HCT116 (cell line): ENCODE measurements around the gene SFTPA2. TPM values are rescaled to one million over a fixed set of nuclear protein-coding genes. Genes with fewer than 3 reads are reported as not detected.
"Not testable (repeated sequence)": the region's sequence is repeated elsewhere in the genome, so short reads cannot be mapped to it uniquely, and the experiment has no call there.

ENCODE experiments used
- ATAC-seq: fragments of 200-7000 bp; cut with Tn5 transposase; 2 replicates; pipeline ENCODE4 v1.9.1; 2020; ENCODE audit warnings: mild to moderate bottlenecking, moderate library complexity
- BruUV-seq: library from RNA; stranded (reverse); fragments of 400-500 nt; replicated peaks from 2 replicates; lab custom pipeline; 2021; lab: Mats Ljungman, UMichigan
- CTCF ChIA-PET: fragments of 300-600 bp; sonication (Branson Sonifier 250); formaldehyde crosslinking; loops from one replicate; lab custom pipeline; 2021; ENCODE audit warnings: antibody characterized with exemption; lab: Charles Lee
- POLR2A ChIA-PET: fragments of 300-600, 350-600 bp; sonication (Branson Sonifier 250); formaldehyde crosslinking; loops from one replicate; lab custom pipeline; 2021; ENCODE audit warnings: antibody characterized with exemption; lab: Charles Lee
- RAD21 ChIA-PET, 2 experiments: fragments of 300-600 bp; sonication (Branson Sonifier 250); formaldehyde crosslinking; loops; one replicate each; lab custom pipeline; 2023; ENCODE audit warnings: low total read pairs in 2 of 2; ENCODE audit not compliant: uncharacterized antibody in 2 of 2, unreplicated experiment in 2 of 2, low non-redundant PET in 1 of 2; lab: Charles Lee
- DNase-seq: peaks from one replicate; pipeline ENCODE4 v3.0.0-alpha.2; 2010; ENCODE audit warnings: low read depth, low spot score
- H2AFZ ChIP-seq: fragments of 200-600 bp; shearing (Covaris generic), sonication (generic); 2 replicates; pipeline ENCODE4 v1.6.1; 2017; ENCODE audit warnings: low read depth, mixed run types, mixed read lengths, antibody characterized with exemption, low read length; ENCODE audit not compliant: poor library complexity, severe bottlenecking
- H3K27ac ChIP-seq: 2 replicates; pipeline ENCODE4 v1.5.1; 2012; ENCODE audit warnings: low read depth, low read length
- H3K27me3 ChIP-seq: fragments of 200-600 bp; sonication (generic); 2 replicates; pipeline ENCODE4 v1.6.1; 2016; ENCODE audit warnings: mixed run types, low read length, mixed read lengths; ENCODE audit not compliant: insufficient read depth
- H3K36me3 ChIP-seq, 2 experiments: fragments of 200-500 bp in 1 of 2; fragments of 200-600 bp in 1 of 2; sonication (Bioruptor generic) in 1 of 2; sonication (generic) in 1 of 2; 2 replicates each; pipeline versions ENCODE4 v1.5.1 to v1.6.1; 2014 to 2016; ENCODE audit warnings: low read length in 2 of 2, inconsistent platforms in 1 of 2, mixed read lengths in 1 of 2, mixed run types in 1 of 2; ENCODE audit not compliant: insufficient read depth in 2 of 2, control insufficient read depth in 1 of 2
- H3K4me1 ChIP-seq, 2 experiments: fragments of 200-600 bp in 1 of 2; sonication (generic) in 1 of 2; 2 replicates each; pipeline versions ENCODE4 v1.5.1 to v1.6.1; 2012 to 2017; ENCODE audit warnings: low read length in 2 of 2, inconsistent platforms in 1 of 2, mild to moderate bottlenecking in 1 of 2, mixed read lengths in 1 of 2, mixed run types in 1 of 2, moderate library complexity in 1 of 2; ENCODE audit not compliant: insufficient read depth in 2 of 2, control insufficient read depth in 1 of 2
- H3K4me2 ChIP-seq: fragments of 200-600 bp; sonication (generic); 2 replicates; pipeline ENCODE4 v1.6.1; 2017; ENCODE audit warnings: mixed run types, low read length, mixed read lengths
- H3K4me3 ChIP-seq, 2 experiments: fragments of 200-600 bp in 1 of 2; sonication (generic) in 1 of 2; replicated peaks in 1 of 2; 2 replicates each; pipeline ENCODE4 v1.5.1; 2011 to 2016; ENCODE audit warnings: low read length in 2 of 2, control low read depth in 1 of 2, low read depth in 1 of 2, mild to moderate bottlenecking in 1 of 2, mixed read lengths in 1 of 2, mixed run types in 1 of 2
- H3K79me2 ChIP-seq: fragments of 200-600 bp; sonication (generic); 2 replicates; pipeline ENCODE4 v1.6.1; 2017; ENCODE audit warnings: mild to moderate bottlenecking, mixed run types, low read length, moderate library complexity, mixed read lengths; ENCODE audit not compliant: insufficient read depth
- H3K9ac ChIP-seq: fragments of 200-600 bp; sonication (generic); 2 replicates; pipeline ENCODE4 v1.6.1; 2016; ENCODE audit warnings: low read length, mixed read lengths
- H3K9me2 ChIP-seq: fragments of 200-600 bp; sonication (generic), shearing (Covaris generic); 2 replicates; pipeline ENCODE4 v1.6.1; 2017; ENCODE audit warnings: mixed run types, mild to moderate bottlenecking, moderate library complexity; ENCODE audit not compliant: insufficient read depth
- H3K9me3 ChIP-seq, 2 experiments: fragments of 200-500 bp in 1 of 2; fragments of 200-600 bp in 1 of 2; sonication (Bioruptor generic) in 1 of 2; sonication (generic) in 1 of 2; 2 replicates each; pipeline ENCODE4 v1.6.1; 2014 to 2017; ENCODE audit warnings: low read length in 2 of 2, mixed read lengths in 2 of 2, inconsistent platforms in 1 of 2, low read depth in 1 of 2, mild to moderate bottlenecking in 1 of 2, mixed run types in 1 of 2, moderate library complexity in 1 of 2; ENCODE audit not compliant: control insufficient read depth in 1 of 2, insufficient read depth in 1 of 2
- H4K20me1 ChIP-seq: fragments of 200-600 bp; sonication (generic), shearing (Covaris generic); 2 replicates; pipeline ENCODE4 v1.6.1; 2017; ENCODE audit warnings: mixed run types, mild to moderate bottlenecking, moderate library complexity; ENCODE audit not compliant: insufficient read depth
- CEBPB ChIP-seq: IDR thresholded peaks from 2 replicates; pipeline ENCODE4 v1.6.1; 2012; ENCODE audit warnings: low read depth
- CTCF ChIP-seq, 3 experiments: fragments of 200-600 bp in 1 of 3; sonication (generic) in 1 of 3; IDR thresholded peaks in 2 of 3; conservative IDR thresholded peaks in 1 of 3; 2 replicates each; pipeline ENCODE4 v1.5.1; 2012 to 2017; ENCODE audit warnings: low read depth in 2 of 3, low read length in 2 of 3, antibody characterized with exemption in 1 of 3, borderline replicate concordance in 1 of 3, control low read depth in 1 of 3, mild to moderate bottlenecking in 1 of 3, mixed read lengths in 1 of 3, mixed run types in 1 of 3, moderate library complexity in 1 of 3; ENCODE audit not compliant: insufficient read depth in 1 of 3
- EGR1 ChIP-seq: IDR thresholded peaks from 2 replicates; pipeline ENCODE4 v1.6.1; 2012; ENCODE audit warnings: low read depth
- EZH2 ChIP-seq: fragments of 200-600 bp; sonication (generic); IDR thresholded peaks from 2 replicates; pipeline ENCODE4 v1.6.1; 2017; ENCODE audit warnings: antibody characterized with exemption, mixed run types
- EZH2phosphoT487 ChIP-seq: fragments of 200-600 bp; IDR thresholded peaks from 2 replicates; pipeline ENCODE4 v1.6.1; 2018; ENCODE audit warnings: antibody characterized with exemption, borderline replicate concordance
- FOSL1 ChIP-seq: IDR thresholded peaks from 2 replicates; pipeline ENCODE4 v1.6.1; 2012; ENCODE audit warnings: low read depth
- MAX ChIP-seq: IDR thresholded peaks from 2 replicates; pipeline ENCODE4 v1.6.1; 2012
- POLR2A ChIP-seq: IDR thresholded peaks from 2 replicates; pipeline ENCODE4 v1.7.0; 2011; ENCODE audit warnings: borderline replicate concordance; ENCODE audit not compliant: insufficient read depth, insufficient read length; ENCODE audit errors: extremely low read depth
- POLR2AphosphoS5 ChIP-seq: IDR thresholded peaks from 2 replicates; pipeline ENCODE4 v1.6.1; 2011; ENCODE audit warnings: mild to moderate bottlenecking, low read depth, low read length, moderate library complexity
- SP1 ChIP-seq: IDR thresholded peaks from 2 replicates; pipeline ENCODE4 v1.6.1; 2012; ENCODE audit warnings: low read depth
- TCF7L2 ChIP-seq: IDR thresholded peaks from 2 replicates; pipeline ENCODE4 v1.7.0; 2011; ENCODE audit warnings: borderline replicate concordance, inconsistent platforms; ENCODE audit not compliant: insufficient read depth, insufficient read length; ENCODE audit errors: extremely low read depth
- YY1 ChIP-seq: IDR thresholded peaks from 2 replicates; pipeline ENCODE4 v1.6.1; 2011; ENCODE audit warnings: low read length, low read depth, moderate library complexity, mild to moderate bottlenecking; ENCODE audit not compliant: insufficient replicate concordance; ENCODE audit errors: extremely low read depth
- ZFX ChIP-seq: fragments of 450-650 bp; IDR thresholded peaks from 2 replicates; pipeline ENCODE4 v1.6.1; 2017
- ZNF274 ChIP-seq: fragments of 200-500 bp; sonication (Bioruptor generic); IDR thresholded peaks from 2 replicates; pipeline ENCODE4 v1.6.1; 2014; ENCODE audit warnings: mild to moderate bottlenecking, low read depth, low read length, inconsistent platforms
- intact Hi-C: fragments of 100-400 bp; cut with micrococcal nuclease; formaldehyde crosslinking; loops from 2 replicates; pipeline ENCODE4 v1.10.0; 2022
- total RNA-seq: library from RNA; stranded (reverse); gene quantifications from one replicate; pipeline ENCODE4 v1.2.1, GENCODE V29; 2021; ENCODE audit not compliant: unreplicated experiment

The SFTPA2 gene
- total RNA-seq, 1 experiment from 2014 or later, result 6.9 TPM

DNA sequence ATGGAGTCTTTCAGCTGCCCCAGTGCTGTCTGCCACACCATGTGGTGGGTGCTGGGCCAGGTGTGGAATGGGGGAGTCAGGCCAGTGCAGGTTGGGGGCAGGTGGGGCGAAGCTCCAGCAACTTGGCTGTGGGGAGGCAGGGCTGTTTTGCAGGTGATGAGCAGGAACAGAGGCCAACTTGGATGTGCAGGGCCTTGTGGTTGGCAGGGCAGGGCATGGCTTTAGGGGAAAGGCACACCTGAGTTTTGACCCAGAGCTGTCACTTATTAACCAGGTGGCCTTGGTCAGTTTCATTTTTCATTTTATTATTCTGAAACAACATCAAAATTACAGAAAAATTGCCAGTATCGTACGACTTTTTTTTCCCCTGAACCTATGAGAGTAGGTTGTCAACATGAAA, 1.1 kb upstream of the SFTPA2 start:
- POLR2A ChIA-PET, result no interaction called here
- Histone ChIP-seq H3K27me3 (no peaks in the 10 kb centered on the region), H3K9me2 (no peaks in the 10 kb centered on the region), H2AFZ (no peak overlapping the region), H3K27ac (no peak overlapping the region), H3K4me1 (no peaks in the 10 kb centered on the region), H3K79me2 (no peaks in the 10 kb centered on the region), H3K36me3 (no peaks in the 10 kb centered on the region), H3K9me3 (no peaks in the 10 kb centered on the region), H3K4me3 (no peak overlapping the region), H3K9ac (no peak overlapping the region), H4K20me1 (no peaks in the 10 kb centered on the region), H3K4me2 (no peak overlapping the region)
- CTCF ChIA-PET, result interaction anchor here (1.2 kb wide), 1 partner anchor 484 kb away, joined by 3 read pairs; no protein-coding TSS in a partner anchor
- intact Hi-C loops, result loop anchor here (10.0 kb wide), 1 partner anchor 484 kb away; no protein-coding TSS in a partner anchor
- no peak for TF ChIP-seq MAX
- ATAC-seq (no peak), DNase-seq (no peak)
- RAD21 ChIA-PET, result no interaction called here
- no TSS peak for BruUV-seq

- no peak overlapping the region for H3K9ac ChIP-seq
- no peaks in the 10 kb centered on the region for H4K20me1 ChIP-seq
- H3K36me3 ChIP-seq, result no peaks in the 10 kb centered on the region
- no peak for ATAC-seq
- H3K79me2 ChIP-seq, result no peaks in the 10 kb centered on the region
- no peak for TF ChIP-seq EGR1
- TF ChIP-seq ZFX, result no peak
- TF ChIP-seq ZNF274, result no peak
- TF ChIP-seq CTCF (IDR thresholded peaks at IDR 0.05 in 2 of 3, conservative IDR thresholded peaks at IDR 0.05 in 1 of 3; ENCODE audit: borderline replicate concordance in 1 of 3, insufficient read depth in 1 of 3, low read depth in 2 of 3, low read length in 2 of 3), result no peak
- no peak for TF ChIP-seq CEBPB
- no peak for TF ChIP-seq EZH2phosphoT487
- no peak for TF ChIP-seq EZH2
- TF ChIP-seq POLR2A, result no peak
- TF ChIP-seq TCF7L2, result no peak
- TF ChIP-seq POLR2AphosphoS5, result no peak
- TF ChIP-seq FOSL1, result no peak
- no peak for TF ChIP-seq YY1
- TF ChIP-seq MAX, result no peak
- TF ChIP-seq SP1, result no peak
- TF ChIP-seq, all 23 proteins: peak for 0
- H3K4me2 ChIP-seq, result no peak overlapping the region
- ChIA-PET RAD21 (no interaction called here), POLR2A (no interaction called here), CTCF (no interaction called here)
- H3K27me3 ChIP-seq, result no peaks in the 10 kb centered on the region
- no peaks in the 10 kb centered on the region for H3K4me1 ChIP-seq
- intact Hi-C loops, result loop anchor here (10.0 kb wide), 1 partner anchor 485 kb away; no protein-coding TSS in a partner anchor
- H3K9me2 ChIP-seq, result no peaks in the 10 kb centered on the region
- H2AFZ ChIP-seq, result no peak overlapping the region
- H3K4me3 ChIP-seq, result no peak overlapping the region
- DNase-seq, result no peak
- no TSS peak for BruUV-seq
- H3K27ac ChIP-seq, result no peak overlapping the region
- no peaks in the 10 kb centered on the region for H3K9me3 ChIP-seq
Observed at GRCh38 chr10:79559726-79560125, 481 bp downstream of the SFTPA2 start.

DNA sequence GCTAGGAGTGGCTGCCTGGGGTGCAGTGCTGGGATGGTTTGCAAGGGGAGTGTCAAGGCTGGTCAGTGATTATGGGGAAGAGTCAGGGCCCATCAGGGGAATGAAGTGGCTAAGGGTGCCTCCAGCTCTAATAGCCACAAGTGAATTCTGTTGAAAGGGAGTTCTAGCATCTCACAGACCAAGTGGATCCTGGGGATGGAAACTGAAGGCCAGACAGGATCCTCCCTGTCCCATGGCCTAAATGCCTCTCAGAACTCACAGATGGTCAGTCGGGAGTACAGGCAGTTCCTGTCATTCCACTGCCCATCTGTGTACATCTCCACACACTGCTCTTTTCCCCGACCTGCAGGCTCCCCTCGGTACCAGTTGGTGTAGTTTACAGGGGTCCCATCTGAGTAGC, 3.2 kb downstream of the SFTPA2 start:
- H3K36me3 ChIP-seq, H3K9ac ChIP-seq, H3K4me2 ChIP-seq, H3K79me2 ChIP-seq, CTCF ChIA-PET, DNase-seq, BruUV-seq, POLR2A ChIA-PET, H3K9me2 ChIP-seq, H3K27ac ChIP-seq, H3K4me1 ChIP-seq, H2AFZ ChIP-seq, H3K27me3 ChIP-seq, H4K20me1 ChIP-seq, ATAC-seq, RAD21 ChIA-PET, H3K9me3 ChIP-seq, H3K4me3 ChIP-seq: not testable (repeated sequence)
- intact Hi-C loops, result loop anchor here (1.0 kb wide), 1 partner anchor 57 kb away; no protein-coding TSS in a partner anchor
